ENCODE measurements around the gene MRE11.
"Not testable (repeated sequence)": the region's sequence is repeated elsewhere in the genome, so short reads cannot be mapped to it uniquely, and the experiment has no call there.

The MRE11 gene

DNA sequence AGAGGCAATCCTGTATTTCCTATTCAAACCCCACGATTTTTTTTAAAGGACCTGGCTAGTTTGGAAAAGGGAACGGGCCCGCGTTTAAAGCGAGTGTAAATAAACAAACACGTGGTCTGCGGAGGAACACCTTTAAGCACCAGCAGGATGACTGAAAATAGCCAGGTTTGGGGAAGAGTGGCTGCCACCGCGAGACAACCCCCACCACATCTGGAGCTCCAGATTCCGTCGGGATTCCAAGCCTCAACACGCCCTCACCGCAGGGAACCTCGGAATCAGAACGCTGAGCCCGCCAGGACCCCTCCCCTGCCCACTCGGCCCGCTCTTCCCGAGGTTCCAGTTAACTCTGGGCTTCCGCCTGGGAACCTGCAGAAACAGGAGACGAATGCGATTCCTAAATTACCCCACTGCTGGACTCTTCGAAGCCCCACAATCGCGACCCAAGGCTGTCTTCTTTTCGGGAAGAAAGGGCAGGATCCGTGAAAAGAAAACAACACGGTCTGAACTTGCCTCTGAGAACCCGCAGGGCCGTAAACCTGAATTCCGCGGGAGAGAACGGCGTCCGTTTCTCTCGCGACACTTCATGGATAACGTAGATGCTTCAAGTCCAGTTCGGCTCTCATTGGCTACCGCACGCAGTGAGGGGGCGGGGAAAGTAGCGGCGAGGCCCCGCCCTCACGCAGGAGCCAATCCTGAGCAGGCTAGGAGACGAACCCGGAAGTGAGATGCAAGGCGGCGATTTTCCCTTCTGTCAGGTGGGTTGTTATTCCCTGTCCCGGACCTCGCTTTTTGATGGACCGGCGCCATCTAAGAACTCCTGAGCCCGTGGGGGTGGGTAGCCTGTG, at the start of gene MRE11, which contains the start of gene ANKRD49:
MRE11 (minus strand) TSS at position 564 of the 845 bp plus-strand sequence. CDS start 1,043 bp downstream, outside the sequence.
ANKRD49 (plus strand) TSS at position 704 of the 845 bp plus-strand sequence. CDS start 2,710 bp downstream, outside the sequence.
- peak; percentile 98 for DNase-seq

DNA sequence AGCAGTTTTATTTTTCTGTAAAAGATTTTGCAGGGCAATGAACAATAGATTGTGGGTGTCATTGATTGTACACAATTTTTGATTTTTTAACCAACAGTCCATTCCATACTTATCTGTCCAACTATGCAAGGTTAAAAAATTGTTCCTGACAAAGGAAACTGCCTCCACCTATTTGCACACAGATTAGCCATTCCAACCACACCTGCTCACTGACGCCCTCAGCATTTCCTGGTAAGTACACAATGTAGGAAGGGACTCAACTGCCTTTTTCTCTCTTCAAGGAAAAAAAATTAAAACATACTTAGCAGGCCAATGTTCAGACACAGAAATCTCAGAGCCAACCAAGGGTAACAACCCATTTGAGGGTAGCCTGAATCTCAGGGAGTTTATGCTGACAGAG, 45.8 kb upstream of the MRE11 start:
- DNase-seq: no peak

DNA sequence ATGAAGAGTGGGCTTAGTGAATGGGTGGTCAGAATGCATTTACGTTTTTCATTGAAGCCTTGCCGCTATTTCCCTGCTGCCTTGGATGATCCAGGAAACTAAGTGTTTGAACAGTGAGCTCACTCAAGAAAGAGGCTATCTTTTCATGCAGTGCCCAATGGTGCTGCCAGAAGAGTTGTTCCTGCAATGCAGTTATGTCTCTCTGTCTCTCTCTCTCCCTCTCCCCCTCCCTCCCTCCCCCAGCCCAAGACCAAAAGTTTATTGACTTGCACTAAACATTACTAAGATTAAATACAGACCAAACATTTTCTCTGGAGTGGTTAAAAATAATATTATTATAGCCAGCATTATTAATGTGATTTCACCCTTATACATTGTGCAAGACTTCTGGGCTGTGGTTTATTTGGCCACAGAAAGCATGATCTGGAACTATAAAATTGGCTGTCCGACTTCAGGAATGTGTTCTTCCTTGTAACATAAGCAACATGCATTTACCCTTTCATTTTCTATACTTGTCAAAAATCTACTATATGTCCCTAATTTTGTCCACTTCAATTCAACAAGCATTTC, 43.5 kb upstream of the MRE11 start:
- DNase-seq: no peak

DNA sequence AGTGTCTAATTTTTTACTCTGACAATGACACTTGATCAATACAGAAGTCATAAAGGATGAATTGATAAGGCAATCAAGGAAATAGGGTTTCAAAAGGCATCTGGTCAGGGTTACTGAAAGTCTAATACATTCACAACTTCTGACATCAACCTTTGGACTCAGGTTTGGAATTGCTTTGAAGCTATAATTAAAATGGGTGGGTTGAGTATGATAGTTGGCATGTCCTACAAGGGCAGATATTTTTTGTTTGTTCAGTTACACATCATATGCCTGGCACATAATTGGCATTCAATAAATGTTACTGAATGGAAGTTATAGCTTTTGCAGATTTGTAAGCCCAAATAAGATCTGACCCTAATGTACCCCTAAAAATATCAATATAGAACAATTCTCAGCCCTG, 42.7 kb upstream of the MRE11 start:
- DNase-seq: no peak

- no peak for DNase-seq
Observed at GRCh38 chr11:94533696-94534630, 40.3 kb upstream of the MRE11 start.

GRCh38 chr11:94533206-94533605, 39.6 kb upstream of the MRE11 start:
- DNase-seq: no peak

- no peak for DNase-seq
Observed at GRCh38 chr11:94532211-94532610, 38.6 kb upstream of the MRE11 start.

DNA sequence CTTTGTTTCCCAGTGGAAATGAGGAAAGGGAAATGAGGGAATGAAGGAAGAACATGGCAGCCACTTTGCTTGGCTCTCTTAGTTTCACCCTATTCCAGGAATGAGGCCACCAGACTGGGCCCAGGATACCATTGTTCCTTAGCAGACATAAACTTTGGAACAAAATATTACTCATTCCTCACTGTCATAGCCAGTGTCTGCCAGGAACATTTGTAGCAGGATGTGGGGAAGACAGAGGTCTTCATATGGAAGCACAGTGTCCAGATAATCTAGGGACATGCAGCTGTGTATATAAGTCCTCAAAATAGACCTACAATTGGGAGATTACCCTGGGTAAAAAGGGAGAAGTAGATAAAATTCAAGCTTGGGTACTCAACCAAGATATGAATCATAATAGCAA, 34.9 kb upstream of the MRE11 start:
- no peak for DNase-seq

GRCh38 chr11:94526645-94527438, 33.2 kb upstream of the MRE11 start:
- DNase-seq: no peak

GRCh38 chr11:94525546-94526324, 32.1 kb upstream of the MRE11 start:
- DNase-seq: no peak

DNA sequence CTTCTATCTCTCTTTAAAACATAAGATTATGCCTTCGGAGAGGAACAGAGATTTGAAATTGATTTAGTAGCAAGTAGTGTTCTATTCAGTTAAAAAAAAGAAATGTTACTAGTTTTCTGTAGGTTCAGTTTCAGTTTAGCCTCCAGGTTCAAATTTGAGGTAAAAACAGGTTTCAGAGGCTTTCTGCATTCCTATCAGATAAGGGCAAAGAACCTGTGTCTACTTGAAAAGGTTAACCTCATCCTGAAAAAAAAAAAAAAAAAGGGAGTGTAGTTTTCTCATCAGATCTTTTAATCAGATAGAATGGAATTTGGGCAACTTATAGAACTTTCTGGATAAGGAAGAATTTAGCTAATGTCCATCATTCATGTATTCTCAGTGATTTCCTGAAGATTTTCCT, 30.7 kb upstream of the MRE11 start:
- DNase-seq: no peak

- DNase-seq: no peak
Observed at GRCh38 chr11:94521684-94522083, 28.0 kb upstream of the MRE11 start.

GRCh38 chr11:94519478-94520084, 25.9 kb upstream of the MRE11 start:
- DNase-seq: peak; percentile 36

DNA sequence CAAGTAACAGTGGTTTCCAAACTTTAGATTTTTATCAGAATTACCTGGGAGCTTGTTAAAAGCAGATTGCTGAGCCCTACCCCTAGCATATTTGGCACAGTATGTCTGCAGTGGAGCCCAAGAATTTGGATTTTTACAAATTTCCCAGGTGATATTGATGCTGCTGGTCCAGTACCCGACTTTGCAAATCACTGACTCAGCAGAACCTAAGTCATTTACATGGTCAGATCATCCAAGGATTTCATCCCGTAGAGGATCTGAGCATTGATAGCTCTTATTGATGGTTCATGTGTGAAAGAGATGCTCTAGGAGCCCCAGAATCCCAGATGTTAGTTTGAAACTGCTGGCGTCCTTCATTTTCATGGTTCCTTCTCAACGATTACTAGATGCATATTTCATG, 24.7 kb upstream of the MRE11 start:
- no peak for DNase-seq

DNA sequence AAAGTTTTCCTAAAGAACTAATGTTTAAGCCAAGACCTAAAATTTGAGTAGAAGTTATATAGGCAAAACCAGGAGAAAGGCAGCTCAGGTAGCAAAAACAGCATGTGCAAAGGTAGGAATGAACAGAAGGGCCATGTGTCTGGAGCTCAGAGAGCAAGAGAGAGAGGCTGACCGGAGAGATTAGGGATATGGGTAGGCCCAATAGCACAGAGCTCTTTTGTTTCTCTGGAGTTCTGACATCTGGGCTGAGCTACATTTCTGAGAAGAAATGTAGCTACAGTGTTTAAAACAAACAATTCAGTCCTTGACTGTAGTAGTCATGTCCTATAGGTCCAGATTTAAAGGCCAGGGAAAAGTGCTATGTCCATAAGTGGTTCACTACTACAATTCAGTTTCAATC, 23.1 kb upstream of the MRE11 start:
- no peak for DNase-seq

DNA sequence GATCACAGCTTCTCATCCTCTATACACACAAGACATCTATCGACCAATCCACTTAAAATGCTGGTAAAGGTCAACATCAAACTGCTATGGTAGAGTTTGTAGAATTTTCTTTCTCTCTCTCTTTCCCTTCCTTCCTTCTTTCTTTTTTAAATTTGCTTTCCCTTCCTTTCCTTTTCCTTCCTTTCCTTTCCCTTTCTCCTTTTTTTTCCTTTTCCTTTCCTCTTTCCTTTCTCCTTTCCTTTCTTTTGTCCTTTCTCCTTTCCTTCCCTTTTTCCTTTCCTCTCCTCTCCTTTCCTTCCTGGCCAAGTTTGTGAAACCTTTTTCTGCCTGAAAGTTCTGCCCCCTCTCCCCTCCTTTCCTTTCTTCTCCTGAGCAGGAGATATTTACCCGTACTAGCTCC, 21.8 kb upstream of the MRE11 start:
- no peak for DNase-seq

DNA sequence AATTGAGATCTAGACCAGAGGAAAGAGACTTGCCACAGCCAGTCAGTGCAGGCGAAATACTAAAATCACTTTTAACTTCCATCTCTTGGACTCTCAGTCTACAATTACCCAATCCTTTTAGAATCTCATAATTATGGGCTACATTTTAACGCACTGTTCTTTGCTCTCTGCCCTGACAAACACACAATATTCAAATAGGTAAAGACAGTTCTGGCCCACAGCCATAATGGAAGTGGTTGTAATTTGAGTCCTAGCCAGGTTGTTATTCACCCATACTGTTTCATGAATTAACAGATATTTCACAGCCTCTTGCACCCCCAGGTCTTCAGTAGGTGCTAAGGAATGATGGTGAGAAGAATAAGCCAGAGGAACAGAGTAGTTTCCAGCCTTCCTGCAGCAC, 19.4 kb upstream of the MRE11 start:
- peak; percentile 58 for DNase-seq

DNA sequence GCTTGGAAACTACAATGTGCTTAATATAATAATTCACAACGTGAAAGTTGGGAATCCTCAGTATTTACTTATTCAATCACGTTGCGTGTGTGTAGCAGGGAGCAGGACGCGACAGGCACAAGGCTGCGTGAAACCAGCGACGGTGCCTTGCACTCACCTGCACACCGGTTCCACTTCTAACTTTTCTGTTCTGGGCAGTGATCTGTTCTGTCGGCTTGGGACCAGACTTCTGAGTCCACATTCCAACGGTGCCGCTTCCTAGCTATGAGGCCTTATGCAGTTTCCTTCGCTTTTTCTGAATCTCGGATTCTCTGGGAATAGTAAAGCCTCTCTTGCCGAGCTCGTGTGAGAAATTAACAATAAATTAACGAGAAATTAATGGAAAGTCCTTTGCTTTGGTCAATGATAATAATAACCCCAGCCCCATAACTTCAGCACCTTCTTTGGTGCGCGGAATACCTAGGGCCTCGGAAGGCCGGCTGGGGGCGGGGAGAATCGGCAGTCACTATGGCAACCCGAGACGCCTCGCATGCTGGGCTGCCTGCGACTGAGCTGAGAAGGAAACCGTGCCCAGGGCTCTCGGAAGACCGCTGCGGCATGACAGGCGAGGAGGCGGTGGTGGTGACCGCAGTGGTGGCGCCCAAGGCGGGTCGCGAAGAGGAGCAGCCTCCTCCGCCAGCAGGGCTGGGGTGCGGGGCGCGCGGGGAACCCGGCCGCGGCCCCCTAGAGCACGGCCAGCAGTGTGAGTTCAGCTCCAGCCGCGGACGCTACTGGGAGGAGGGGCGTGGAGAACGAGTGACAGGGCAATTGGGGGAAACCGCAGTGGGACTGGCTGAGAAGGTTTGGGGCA, 18.5 kb upstream of the MRE11 start, which contains the start of gene C11orf97:
C11orf97 (plus strand) TSS at position 530 of the 850 bp plus-strand sequence; CDS start at position 598, 68 bp downstream.
- DNase-seq: peak; percentile 66

GRCh38 chr11:94507485-94507884, 13.8 kb upstream of the MRE11 start:
- DNase-seq: no peak

GRCh38 chr11:94506513-94506912, 12.9 kb upstream of the MRE11 start:
- DNase-seq: not testable (repeated sequence)

Data from NCI-H345 (cell line).